Muscle of back (tissue), 11 donors: ENCODE data around the gene MOSMO. TPM values are rescaled to one million over a fixed set of nuclear protein-coding genes. Genes with fewer than 3 reads are reported as not detected.
"Not testable (repeated sequence)": the region's sequence is repeated elsewhere in the genome, so short reads cannot be mapped to it uniquely, and the experiment has no call there.

Experiments
- DNase-seq, 3 donors: peaks; one replicate each; pipeline versions ENCODE4 v3.0.0 to v3.0.0-alpha.2; 2013
- polyA plus RNA-seq, 10 donors: library from polyadenylated mRNA; unstranded; fragments of 120-200 nt; gene quantifications; one replicate each; pipeline ENCODE4 v1.2.1, GENCODE V29; 2013; ENCODE audit not compliant: insufficient read length in 10 of 10

MOSMO gene
- polyA plus RNA-seq, 10 donors: 11.3 to 20.5 (median 14.0) TPM

DNA sequence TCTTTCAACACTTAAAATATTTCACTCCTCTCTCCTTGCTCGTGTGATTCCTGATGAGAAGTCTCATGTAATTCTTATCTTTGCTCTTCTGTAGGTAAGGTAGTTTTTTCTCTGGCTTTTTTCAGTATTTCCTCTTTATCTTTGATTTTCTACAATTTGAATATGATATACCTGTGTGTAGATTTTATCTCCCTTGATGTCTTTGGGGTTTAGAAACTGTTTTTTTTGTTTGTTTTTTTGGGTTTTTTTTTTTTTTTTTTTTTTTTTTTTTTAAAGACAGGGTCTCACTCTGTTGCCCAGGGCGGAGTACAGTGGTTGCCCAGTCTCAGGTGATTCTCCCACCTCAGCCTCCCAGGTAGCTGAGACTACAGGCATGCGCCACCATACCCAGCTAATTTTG, 26.6 kb downstream of the MOSMO start:
- no peak for DNase-seq

DNA sequence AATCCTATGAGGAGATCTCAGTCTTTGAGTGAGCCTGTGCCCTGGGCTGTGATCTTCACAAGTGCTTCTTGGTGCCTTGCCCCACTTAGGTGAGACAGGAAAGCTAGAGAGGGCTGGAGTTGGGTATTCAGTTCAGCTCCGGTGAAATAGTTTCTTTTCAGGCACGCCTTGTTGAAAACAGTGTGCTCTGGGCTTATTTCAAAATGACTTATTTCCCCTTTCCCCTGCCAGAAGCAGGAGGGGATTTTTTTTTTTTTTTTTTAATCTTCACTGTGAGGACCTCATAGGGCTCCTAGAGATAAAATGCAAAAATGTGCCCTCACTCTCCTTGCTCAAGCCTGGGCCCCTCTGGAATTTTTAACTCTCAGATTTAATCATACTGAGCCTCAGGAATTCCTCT, 27.2 kb downstream of the MOSMO start:
- no peak for DNase-seq

DNA sequence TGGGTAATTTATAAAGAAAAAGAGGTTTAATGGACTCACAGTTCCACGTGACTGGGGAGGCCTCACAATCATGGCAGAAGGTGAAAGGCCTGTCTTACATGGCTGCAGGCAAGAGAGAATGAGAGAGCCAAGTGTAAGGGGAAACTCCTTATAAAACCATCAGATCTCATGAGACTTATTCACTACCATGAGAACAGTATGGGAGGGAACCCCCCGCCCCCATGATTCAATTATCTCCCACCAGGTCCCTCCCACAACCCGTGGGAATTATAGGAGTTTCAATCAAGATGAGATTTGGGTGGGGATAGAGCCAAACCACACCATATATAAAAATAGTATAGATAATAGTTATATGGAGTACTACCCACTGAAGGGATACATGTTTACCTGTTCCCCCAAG, 36.0 kb downstream of the MOSMO start:
- not testable (repeated sequence) for DNase-seq

DNA sequence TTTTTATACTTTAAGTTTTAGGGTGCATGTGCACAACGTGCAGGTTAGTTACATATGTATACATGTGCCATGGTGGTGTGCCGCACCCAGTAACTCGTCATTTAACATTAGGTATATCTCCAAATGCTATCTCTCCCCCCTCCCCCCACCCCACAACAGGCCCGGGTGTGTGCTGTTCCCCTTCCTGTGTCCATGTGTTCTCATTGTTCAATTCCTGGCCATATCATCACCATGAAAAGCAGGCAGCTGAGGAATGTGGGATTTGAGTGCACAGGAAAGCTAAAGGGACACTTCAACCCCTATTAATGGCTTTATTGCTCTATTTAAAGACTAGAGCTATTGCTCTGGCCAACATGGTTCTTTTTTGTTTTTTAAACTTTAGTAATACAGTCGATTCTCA, 38.0 kb downstream of the MOSMO start:
- DNase-seq: peak in 1 of 3 donors; percentile 5

DNA sequence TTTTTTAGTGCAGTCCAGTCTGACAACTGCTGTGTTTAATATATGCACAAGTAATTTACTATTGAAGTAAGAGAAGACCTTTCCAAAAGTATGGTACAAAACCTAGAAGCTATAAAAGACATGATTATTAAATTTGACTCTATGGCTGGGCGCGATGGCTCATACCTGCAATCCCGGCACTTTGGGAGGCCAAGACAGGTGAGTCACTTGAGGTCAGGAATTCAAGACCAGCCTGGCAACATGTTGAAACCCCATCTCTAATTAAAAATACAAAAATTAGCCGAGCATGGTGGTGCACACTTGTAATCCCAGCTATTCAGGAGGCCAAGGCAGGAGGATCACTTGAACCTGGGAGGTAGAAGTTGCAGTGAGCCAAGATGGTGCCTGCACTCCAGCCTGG, 43.1 kb downstream of the MOSMO start:
- no peak for DNase-seq

DNA sequence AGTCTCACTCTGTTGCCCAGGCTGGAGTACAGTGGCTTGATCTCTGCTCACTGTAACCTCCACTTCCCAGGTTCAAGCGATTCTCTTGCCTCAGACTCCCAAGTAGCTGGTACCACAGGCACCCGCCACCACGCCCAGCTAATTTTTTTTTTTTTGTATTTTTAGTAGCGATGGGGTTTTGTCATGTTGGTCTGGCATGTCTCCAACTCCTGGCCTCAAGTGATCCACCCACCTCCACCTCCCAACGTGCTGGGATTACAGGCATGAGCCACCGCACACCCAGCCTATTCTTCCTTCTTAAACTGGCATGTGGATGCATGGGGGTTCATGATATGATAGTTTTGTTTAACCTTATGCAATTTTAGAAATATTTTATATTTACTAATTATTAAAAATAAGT, 45.1 kb downstream of the MOSMO start:
- no peak for DNase-seq

DNA sequence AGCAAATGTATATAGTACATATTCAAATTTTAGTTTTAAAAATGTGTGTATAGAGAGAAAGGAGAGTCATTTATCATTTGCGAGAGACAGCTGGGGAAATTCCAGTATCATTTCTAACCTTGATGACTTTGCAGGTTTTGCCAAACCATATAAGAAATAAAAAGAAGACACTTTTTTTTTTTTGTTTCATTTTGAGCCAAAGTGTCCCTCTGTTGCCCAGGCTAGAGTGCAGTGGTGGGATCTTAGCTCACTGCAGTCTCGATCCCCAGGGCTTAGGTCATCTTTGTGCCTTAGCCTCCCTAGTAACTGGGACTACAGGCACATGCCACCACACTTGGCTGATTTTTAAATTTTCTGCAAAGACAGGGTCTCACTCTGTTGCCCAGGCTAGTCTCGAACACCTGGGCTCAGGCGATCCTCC, 46.0 kb downstream of the MOSMO start:
- DNase-seq: no peak

DNA sequence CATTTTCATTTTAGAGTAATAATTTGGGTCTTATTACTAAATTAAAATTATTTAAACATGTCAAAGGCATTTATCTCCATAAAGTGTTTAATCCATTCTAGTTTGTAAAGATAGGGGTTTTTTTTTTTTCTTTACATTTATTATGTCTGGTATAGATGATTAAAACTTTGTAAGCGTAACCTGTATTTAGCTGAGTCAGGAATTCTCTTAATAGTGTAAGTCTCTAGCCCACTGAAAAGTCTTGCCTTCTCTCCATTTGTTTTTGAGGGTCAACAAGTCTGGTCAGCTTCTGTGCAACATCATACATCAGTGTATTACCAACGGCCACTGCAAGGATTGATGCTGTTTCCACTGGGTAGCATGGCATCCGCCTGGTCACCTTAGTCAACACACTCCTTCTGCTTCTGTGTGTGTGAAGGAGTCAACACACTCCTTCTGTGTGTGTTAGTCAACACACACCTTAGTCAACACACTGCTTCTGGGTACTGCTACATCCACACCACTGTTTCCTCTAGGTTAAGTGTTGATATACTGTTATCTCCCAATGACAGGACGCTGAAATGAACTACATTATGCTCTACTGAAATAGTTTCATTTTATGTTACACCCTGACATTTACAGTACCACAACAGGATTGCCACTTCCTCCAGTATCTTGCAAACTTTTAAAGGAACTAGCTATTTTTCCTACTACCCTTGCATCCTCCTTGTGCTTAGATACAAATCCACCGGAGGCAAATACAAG, 47.1 kb downstream of the MOSMO start:
- DNase-seq: no peak

DNA sequence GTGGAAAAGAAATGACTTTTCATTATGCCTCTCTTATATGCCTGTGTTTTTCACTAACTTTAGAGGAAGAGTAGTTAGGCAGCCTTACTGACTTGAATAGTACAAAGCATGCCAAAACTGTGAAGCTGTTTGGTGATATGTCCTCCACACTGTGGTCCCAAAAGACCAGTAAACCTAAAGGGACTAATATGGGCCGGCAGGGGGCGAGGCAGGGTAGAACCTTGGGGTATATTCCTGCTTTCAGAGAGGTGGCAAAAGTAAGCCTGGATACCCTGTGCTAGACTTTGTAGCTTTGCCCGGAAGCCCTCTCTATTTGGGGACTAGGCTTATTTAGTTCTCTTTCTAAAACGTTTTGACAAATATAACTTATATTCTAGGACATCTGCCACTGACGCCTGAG, 48.0 kb downstream of the MOSMO start:
- DNase-seq: no peak

DNA sequence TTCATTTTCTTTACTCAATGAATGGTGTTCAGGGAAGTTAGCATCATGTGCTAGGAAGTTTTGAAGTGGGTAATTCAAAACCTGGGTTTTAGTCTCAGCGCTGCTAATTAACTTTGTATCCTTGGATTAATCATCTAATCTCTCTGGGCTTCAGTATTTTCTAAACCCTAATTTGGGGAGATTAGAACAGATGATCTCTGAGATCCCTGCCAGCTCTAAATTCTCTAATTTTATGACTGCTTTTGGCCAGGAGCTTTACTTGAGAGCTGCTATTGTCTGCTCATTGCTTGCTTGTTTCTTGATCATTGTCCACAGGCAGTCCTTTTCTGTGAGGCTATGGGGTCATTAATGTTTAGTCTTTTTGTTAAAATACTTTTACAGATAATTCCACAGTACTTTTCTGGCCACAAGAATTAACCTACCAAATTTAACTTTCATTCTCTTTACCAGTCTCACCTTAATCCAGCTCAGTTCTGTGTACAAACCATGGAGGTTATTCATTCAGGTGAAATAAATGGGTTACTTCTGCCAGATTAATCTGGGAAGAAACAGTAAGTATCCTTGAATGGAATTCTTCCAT, 56.1 kb downstream of the MOSMO start:
- no peak for DNase-seq

DNA sequence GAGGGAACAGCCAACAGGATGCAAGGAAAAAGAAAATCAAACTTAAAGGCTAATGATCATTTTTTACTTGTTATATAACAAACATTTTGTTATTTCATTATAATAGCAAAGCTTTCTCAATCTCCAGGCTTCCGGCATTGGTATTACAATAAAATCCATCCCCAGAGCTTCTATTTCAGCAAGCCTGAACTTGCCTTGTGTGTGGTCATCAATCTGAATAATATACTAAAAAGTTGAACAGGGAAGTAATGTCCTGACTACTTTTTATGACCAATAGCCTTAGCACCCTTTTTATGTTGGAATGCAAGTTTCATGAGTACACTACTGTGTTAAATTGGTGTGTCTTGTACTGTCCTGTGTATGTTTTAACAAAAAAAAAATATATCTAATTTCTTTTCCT, 57.3 kb downstream of the MOSMO start:
- DNase-seq: no peak

DNA sequence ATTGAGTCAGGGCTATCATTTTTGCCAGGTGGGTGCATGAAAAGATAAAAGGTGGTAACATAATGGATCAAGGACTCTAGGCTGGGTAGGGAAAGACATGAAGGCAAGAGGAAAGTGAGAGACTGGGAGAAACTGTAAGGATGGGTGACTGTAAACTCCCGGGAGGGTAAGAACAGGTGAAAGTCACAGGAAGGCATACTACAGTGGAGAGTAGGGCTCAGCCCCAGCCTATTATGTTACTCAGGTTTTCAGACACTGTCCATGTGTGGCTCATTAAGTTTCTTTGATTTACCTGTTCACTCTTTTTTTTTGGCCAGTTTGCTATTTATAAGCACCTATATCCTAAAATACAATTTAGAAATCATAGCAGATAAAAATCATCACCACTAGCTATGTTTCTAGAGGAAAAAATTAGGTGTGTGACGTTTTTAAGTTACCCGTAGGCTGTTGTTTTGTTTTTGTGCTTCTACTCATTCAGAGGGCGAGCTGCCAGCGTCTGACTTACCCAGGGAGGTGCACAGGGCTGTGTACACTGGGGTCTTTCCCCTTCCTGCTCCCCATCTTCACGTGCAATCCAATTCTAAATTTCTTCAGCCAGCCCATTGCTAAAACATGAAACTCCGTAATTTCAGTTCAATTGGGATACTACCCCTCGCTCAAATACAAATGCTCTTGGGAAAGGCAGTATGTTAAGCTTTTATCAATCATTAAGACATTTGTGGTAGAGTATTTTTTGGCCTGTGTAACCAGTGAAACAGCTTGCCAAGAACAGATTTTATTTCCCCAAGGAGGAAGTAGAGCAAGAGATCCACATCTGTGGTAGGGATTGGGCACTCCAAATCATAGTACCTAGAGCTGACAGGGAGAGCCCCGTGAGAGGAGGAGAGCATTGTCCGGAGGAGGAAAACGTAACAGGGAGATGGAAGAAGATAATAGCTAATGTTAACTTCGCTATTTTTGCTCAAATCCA, 62.7 kb downstream of the MOSMO start:
- DNase-seq: peak in 2 of 3 donors; percentile 18 to 37

DNA sequence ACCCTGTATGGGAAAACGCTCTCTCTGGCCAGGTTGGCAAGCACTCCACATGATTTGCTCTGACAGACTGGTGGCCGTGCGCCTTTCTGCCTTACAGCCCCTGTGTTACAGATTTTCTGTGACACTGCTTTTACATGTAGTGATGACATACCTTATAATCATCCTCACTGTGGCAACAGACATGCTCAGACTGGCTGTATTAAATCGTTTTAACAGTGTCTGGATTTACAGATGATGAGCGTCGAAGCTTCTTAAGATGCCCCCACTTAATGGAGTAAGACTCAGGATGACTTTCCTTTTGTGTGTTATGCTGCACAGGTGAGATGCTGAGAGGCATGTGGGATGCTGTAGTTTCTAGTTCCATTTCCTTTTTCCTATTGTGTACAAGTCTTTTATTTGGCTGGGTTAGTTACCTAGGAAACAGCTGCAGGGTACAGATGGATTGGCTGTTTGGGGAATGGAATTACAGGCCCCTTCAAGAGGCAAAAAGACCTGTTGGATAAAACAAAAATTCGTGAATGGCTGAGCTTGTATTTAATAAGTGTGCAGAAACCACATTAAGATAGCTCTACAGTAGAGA, 63.5 kb downstream of the MOSMO start:
- DNase-seq: peak in 1 of 3 donors; percentile 22

DNA sequence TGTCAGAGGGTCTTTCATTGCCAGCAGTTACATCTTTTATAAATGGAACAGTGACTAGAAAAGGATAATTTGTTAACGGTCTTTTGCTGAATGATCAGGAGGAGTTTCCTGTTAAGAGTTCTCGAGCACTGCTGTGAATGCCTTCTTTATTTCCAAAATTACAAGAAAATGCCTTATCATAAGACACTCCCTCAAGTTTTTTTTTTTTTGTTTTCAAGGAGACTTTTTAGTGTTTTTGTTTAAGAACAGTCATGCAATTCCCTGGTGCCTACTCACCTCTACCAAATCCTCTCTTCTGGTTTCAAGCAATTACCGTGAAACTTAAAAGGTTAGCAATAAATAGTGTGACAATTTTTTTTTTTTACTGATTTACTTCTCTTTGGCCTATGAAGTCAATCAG, 65.4 kb downstream of the MOSMO start:
- DNase-seq: no peak

DNA sequence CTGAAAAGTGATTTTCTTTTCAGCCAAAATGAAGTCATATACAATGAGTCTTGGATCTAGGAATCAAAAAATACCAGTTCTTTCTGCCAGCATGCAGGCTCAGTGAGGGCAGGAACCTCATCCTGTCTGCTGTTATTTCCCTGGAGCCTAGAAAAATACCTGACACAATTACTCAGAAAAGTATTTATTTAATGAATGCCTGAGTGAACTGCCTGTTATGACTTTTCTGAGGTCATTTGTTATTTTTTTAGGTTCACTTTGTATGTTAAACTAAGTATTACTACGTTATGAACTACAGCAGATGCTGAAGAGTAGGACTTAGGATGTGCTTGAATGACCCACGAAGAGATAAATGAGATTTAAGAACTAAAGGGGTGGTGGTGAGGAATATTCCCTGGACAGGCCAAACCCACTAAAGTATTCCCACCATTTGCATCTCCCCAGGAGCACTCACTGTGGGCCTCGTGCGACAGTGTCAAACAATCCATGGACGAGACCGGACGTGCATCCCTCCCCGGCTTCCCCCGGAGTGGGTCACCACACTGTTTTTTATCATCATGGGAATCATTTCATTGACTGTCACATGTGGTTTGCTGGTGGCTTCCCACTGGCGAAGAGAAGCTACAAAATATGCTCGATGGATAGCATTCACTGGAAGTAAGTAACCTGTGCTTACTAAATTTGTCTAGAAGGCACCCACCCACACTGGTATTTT, 67.3 kb downstream of the MOSMO start:
- DNase-seq: no peak

DNA sequence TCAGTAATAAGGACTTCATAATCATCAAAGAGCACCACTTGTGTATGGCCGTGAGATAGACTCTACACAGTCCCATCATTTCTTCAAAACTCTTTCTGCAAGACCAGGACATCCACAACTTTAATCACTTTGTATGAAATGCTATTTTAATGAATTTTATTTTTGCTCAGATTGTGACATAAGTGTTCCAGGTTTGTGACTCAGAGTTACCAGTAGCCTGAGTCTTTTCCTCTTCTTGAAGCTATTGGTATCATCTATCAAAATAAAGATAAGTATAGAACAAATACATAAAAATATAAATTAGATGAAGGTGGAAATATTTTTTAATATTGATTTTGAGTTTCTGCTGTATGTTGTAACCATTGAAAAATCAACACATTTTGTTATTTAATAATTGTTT, 67.9 kb downstream of the MOSMO start:
- no peak for DNase-seq

DNA sequence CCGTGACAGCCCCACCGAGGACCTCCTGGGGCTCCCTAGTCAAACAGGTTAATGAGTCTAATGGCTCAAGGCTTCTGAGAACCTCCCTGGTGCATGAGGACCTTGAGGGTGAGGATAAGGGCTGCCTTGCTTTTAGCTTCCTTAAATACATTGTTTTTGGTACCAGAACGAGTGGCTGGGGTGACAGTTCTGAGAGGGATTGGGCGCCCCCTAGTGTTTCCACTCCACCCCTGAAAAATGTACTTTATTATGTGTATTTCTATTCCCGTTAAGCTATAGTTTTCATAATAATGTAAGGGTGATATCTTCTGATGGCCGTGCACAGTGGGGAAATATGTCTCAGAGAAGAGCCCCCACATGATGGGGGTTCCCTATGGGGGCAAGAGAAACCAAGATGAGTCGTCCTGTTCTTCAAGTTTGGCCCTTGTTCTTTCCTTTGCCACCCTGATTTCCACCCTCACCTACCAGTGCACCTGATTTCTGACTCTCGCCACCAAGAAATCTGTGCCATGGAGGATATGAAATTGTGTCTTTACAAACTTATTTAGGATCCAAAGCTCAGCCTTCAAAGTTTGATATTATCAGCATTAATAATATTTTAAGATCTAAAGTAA, 69.9 kb downstream of the MOSMO start:
- peak; percentile 19 to 73 (median 58) for DNase-seq

DNA sequence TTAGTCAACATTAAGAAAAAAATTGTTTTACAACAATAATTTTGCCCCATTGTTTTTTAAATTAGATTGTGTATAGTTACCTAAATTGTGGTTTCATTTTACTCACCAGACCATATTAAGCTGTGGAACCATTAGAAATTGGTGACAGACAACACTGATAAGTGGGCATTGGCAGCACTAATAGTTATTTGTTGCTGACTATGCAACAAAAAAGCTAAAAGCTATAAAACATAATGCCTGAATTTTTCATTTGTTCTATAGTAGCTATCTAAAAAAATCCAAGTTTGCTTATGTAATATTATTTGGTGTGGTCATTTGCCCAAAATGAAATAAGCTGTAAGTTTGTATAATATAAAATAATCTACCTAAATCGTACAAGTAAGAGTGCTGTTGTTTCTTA, 70.7 kb downstream of the MOSMO start:
- DNase-seq: no peak

DNA sequence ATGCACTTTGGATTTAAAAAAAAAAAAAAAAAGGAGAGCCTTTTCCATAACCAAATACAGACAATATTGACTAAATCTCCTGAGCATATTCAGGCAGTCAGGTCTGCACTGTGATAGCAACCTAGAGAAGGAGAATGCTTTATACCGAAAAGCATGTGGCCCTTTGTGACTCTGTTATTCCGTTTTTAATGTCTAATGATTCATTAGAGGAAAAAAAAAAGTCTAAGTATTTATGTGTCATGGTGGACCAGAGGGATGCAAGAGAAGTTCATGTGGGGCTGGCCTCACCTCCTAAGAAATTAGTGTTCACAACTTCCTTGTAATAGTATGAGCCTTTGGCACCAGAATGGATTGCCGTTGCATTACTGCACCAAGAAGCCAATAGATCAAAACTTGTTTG, 73.1 kb downstream of the MOSMO start:
- no peak for DNase-seq

DNA sequence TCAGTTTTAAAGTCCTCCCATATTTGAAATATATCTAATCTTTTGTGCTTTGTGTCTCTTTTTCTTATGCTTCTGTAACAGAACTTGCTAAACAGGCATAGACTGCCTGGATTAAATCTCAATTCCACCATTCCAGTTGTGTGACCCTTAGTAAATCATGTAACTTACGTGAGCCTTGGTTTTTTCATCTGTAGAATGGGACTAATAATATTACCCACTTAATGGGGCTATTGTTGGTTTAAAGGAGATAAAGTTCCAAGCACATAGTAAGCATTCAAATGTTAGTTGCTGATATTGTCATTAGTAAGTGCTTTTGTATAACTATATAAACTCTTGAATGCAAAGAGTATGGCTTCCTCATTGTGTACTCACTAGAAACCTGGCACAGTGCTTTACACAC, 78.5 kb downstream of the MOSMO start:
- DNase-seq: no peak

DNA sequence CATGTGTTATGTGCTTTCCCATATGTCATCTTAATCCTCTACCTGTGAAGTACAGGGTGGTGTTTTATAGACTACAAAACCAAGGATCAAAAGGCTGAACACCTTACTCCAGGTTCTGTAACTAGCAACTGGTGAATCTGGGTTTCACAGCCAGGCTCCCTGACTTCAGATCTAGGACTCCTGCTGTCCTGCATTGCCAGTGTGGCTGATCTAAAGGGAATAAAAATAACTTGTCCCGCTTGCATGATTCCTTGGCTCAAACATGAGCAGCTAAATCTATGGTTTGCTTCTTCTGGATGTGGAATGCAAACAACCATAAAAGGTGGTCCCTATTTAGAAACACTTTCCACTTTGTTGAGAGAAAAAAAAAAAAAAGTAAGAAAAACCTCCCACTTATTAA, 80.7 kb downstream of the MOSMO start:
- DNase-seq: no peak
